AML-193 (cell line): ENCODE data around the gene ASPSCR1.

Experiments
- DNase-seq, 2 experiments: peaks; one replicate each; lab custom pipeline; 2025; lab: John Stamatoyannopoulos, UW

Gene ASPSCR1

DNA sequence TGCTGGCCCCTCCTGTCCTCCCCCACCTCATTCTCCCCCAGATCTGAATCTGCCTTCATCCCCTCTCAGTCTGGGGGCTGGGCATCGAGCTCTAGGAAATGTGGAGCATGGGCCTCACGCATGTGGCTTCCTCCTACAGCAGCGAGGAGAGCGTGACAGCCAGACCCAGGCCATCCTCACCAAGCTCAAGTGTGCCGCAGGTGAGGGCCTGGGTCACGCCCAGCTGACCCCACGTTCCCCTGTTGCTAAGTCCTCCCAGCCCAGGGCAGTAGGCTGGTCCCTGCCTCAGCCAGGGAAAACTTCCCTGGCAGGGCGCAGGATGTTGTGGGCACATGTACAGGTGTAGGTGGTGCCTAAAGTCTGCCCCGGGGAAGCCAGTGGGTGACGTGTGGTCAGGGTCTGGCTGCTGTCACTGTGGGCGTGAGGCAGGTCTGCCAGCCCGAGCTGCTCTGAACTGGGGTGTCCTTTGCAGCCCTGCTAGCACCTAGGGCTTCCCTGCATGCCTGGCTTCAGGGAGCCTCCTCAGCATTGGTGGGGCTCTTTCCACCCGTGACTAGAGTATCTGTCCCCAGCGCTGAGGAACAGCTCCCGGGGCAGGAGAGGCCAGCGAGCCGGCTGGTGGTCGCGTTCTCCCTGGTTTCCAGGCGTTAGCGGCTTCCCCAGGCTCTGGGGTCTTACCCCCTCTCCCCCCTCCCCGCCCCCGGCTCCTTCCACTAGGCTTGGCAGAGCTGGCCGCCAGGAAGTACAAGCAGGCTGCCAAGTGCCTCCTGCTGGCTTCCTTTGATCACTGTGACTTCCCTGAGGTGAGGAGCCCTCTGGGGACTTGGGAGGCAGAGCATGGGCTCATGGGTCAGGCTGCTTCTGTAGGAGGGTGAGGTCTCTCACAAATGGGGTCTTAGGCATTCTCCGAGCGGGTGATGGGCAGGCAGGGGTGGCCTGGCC, 77.9 kb downstream of the ASPSCR1 start:
- DNase-seq: no peak

DNA sequence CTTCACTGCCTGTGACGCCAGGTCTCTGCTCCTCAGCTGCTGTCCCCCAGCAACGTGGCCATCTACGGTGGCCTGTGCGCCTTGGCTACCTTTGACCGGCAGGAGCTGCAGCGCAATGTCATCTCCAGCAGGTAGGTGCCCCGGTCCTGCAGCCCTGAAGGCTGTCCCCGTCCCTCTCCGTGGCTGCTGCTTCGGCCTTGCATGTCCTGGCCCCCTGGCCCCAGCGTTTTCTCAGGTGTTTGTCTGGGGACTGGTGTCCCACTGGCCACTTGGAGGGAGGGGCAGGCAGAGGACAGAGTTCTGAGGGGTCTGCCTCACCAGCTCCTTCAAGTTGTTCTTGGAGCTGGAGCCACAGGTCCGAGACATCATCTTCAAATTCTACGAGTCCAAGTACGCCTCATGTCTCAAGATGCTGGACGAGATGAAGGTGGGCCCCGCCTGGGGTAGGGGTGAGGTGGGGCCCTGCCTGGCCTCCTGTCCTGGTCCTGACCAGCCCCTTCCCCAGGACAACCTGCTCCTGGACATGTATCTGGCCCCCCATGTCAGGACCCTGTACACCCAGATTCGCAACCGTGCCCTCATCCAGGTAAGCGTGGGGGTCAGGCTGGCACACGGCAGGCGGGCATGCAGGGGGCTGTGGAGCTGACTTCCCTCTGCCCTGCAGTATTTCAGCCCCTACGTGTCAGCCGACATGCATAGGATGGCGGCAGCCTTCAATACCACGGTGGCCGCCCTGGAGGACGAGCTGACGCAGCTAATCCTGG, 78.7 kb downstream of the ASPSCR1 start:
- DNase-seq: no peak

DNA sequence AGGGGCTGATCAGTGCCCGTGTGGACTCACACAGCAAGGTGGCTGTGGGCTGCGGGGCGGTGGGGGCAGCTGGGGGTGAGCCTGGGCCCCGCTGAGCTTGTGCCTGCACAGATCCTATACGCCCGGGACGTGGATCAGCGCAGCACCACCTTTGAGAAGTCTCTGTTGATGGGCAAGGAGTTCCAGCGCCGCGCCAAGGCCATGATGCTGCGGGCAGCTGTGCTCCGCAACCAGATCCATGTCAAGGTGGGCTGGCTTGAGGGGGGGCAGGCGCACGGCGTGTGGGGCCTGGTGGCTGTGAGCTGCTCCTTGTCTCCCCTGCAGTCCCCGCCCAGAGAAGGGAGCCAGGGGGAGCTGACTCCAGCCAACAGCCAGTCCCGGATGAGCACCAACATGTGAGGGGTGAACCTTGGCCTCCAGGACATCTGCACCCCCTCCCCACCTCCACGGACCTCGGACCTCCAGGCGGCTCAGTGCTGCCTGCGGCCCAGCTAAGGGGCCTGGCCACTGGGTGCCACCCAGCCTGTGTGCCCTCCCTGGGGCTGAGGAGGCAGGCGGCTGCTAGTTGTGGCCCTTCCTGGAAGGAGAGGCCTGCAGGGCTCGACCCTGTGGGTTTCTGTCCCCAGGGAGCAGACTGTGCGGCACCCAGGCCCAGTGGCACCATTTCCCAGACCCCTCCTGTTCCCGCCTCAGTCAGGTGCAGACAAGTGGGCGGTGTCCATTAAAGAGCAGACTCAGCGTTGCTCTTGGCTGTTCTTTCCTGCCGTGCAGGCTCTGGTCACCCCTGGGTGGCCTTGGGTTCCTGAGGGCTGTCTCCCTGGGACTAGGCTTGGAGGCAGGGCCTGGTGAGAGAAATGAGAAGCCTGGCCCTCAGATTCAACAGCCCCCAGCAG, 79.5 kb downstream of the ASPSCR1 start:
- DNase-seq: no peak

DNA sequence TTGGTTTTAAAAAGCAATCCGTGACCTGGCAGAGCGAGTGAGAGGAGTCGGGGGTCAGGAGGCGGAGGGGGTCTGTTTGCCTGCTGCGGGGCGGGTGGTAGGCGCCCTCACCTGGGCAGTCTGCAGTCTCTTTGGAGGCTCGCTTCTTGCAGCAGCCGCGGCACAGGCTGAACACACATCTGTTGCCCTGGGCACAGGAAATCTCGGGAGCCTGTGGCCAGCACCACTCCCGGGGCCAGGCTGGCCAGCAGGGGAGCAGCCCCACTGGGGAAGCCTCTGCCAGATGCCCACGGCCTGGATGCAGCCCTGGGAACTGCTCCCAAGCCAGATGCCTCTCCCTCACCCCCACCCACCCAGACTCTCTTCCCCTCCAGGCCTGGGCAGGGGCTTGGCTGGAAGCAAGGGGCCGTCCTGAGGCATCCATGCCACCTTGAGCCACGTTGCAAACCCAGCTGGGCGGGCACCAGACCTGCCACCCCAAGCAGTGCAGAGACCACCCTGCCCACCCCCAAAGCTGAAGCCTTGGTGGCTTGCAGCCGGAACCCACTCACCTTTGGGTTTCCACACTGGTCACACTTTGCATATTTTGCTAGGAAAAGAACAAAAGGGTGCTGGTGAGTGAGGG, 80.9 kb downstream of the ASPSCR1 start:
- no peak for DNase-seq

DNA sequence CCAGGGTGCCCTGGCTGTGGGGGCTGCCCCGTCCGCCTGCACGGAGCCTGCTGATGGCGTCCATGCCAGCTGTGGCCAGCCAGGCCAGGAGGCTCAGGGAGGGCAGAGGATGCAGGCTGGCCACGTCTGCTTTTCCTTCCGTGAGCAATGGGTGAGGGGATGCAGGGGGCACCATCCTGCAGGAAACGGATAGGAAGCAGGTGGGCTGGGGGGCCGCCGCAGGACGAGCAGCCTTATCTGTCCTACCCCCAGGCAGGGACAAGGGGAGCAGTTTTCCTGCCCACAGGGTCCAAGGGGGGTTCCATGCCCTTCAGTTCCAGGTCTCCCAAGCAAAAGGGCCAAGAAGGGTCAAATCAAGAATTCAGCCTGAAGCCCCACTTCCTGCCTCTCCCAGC, 81.4 kb downstream of the ASPSCR1 start:
- no peak for DNase-seq

DNA sequence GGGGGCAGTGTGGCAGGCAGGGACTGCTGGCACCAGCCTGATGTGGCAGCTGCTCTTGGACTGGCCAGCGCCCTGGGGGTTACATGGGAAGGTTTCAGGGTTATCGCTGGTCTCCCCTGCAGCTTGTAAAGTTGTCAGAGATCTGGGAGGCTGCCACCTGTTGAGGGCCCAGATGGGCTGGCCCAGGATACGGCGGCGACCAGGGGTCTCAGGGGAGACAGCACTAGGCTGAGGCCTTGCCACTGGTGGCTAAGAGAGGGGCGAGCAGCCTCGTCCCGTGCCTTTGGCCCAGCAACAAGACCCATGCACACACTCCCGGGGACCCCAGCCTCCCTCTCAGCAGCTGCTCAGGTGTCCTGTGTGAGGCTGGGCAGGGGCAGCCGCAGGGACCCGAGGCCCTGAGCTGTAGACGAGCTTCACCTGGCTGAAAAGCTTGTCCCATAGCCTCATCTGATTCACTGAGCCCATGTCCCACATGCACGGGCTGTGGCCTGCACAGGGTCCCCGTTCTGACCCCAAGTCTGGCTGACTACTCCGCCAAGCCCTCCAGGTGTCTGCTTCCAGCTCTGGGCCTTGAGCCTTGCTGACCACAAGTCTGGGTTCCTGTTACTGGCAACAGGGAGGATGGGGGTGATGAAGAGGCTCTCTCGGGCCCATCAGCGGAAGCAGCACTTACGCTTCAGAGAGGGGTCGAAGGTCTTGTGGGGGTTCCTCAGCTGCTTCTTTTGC, 82.0 kb downstream of the ASPSCR1 start:
- DNase-seq: no peak

DNA sequence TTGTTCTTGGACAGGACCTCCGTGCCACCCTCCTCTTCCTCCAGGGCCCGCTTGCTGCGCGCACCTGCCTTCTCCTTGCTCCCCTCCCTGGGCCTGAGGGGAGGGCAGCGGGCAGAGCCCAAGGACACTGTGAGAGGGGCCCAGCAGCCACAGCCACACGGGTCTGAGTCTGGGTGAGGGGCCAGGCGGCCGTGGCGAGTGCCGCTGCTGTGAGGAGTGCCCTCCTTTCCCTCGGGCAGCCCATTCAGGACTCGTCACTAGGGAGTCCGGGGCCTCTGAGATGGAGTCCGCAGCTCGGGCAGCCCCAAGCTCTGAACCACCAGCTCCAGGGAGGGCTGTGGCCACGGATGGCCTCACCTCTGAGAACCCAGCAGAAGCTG, 82.6 kb downstream of the ASPSCR1 start:
- DNase-seq: no peak

DNA sequence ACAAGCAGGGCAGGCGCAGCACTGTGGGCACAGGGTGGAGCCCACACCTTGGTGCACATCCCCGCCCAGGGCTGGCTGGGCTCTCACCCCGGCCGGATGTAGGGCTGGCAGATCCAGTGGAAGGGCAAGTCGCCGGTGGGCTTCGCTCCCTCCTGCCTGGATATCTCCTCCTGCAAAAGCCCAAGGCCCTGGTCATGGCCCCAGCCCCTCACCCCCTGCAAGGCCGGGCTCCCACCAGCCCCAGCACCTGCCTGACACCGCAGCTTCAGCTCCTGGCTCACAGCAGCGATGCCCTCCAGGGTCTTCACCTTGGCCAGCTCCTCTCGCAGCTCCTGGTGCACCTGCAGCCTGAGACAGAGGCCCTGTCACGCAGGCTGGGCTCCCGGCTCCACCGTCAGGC, 83.2 kb downstream of the ASPSCR1 start:
- DNase-seq: no peak

DNA sequence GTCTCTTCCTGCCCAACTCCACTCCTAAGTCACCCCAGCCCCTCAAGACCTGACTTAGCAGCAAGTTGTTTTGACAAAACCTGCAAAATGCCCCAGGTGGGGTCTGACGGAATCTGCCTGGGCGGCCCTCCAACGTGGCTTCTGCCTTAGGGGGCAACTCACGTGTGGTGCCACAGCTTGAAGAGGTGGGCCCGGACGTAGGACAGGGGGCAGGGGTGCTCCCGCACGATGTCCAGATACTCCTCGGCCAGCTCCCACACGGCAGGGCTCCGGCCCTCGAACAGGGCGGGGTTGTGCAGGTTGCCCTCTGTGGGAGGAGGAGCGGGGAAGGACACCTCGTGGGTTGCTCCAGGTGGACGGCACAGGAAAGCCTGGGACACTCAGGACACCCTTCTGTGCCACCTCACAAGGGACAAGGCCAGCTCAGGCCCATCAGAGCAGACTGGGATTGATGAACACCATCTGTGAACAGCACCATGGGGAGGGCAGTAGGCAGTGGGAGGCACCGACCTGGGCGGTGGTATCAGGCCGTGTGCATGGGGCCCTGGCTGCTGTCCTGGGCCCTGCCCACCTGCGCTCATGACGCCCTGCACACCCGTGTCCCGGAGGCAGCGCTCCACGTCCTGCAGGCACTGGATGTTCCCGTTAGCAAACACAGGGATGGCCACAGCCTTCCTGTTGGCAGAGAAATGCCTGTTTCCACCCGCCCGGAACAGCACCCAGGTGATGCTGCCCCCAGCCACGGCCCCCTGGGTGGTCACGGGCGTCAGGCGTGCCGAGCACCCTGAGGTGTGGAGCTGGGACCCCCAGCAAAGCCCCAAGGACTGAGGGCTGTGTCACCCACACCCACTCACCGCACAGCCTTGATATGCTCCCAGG, 83.9 kb downstream of the ASPSCR1 start:
- DNase-seq: no peak

DNA sequence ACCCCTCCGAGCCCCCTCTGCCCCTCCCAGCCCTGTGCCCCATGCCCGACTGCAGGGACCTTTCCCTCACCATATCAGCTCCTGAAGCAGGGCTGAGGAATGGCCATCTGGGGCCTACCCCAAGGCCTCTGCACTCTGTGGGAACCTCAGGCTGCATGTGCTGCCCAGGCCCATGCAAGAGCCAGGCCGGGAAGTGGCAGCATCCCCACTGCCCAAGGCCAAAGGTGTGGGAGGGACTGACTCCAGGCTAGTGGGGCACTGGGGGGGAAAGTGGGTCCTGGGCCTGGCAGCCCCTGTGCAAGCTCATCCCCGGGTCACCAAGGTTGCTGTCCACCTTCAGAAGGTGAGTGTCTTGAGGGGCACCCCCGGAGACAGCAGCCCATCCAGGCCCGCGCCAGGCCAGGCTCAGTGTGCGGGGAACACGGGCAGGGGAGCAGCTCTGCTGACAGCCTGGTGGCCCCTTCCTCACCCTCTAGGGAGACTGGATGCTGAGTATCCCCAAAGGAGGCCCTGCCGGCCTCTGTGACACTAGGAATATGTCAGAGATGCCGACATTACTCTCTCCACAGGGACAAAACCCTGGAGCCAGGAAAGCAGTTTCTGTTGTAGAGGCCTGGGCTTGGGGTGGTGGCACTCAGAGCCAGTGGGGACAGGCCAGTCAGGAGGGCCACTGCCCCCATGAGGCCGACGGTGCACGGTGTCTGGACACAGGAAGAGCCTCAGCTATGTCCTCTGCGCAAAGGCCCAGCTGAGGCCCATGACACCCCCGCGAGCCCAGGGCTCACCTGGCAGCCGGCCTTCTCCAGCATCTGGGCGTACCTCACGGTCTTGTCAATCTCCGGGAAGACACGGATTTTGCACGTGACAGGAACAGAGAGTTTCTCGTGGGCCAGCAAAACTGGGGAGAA, 84.9 kb downstream of the ASPSCR1 start:
- DNase-seq: no peak

DNA sequence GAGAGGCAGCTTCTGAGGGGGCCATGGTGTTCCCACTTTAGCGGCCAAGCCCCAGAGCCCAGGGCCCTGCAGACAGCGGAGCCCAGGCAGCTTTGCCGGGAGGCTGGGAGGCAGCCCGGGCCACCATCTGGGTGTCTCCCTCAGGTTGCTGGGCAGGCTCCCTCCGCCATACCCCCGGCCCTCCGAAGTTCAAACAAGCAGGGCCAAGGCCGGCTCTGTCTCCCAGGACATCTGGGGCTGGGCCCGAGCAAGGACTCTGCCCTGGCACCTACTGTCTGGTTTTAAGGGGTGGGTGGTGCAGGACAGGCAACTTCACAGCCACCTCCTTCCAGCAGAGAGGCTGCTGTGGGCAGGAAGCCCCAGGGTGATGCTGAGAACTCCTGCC, 85.5 kb downstream of the ASPSCR1 start:
- DNase-seq: no peak

DNA sequence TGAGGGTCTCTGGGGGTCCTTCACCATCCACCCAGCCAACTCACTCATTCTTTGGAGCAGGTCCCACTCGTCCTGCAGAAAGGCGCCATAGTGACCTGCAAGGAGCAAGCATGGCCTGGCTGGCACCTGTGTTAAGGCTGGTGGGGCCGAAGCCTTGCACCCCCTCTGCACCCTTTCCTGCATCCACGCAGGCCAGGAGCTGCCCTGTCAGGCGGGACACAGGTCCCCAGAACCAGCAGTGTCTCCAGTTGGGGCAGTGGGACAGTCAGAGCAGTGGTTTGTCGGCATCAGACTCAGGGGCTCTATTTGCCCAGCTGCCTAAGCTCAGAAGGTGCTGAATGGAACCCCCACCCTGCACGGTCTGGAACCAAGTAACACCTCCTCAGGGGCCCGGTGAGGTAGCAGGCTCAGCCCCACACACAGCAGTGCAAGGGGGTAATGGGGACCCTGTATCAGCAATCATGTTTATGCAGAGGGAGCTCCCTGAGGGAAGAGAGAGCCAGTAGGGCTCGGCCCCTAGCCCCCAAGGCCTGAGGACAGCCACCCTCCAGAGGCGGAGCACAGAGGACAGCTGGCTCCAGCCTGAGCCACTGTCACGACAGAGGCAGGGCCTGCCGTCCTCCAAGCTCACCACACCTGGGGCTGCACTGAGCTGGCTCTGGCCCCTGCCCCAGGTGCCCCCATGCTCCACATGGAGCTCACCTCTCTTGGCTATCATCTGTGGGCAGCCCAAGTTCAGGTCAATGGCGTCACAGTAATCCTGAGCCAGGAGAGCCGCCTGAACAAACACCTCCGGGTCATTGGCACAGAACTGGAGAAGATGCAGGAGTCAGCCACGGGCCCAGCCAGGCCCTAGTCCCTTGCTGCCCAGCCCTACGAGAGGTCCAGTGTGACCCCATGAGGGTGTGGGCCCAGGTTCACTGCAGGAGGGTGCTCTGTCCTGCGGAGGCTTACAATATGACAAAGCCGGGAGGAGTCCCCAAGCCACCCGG, 86.3 kb downstream of the ASPSCR1 start:
- DNase-seq: no peak

DNA sequence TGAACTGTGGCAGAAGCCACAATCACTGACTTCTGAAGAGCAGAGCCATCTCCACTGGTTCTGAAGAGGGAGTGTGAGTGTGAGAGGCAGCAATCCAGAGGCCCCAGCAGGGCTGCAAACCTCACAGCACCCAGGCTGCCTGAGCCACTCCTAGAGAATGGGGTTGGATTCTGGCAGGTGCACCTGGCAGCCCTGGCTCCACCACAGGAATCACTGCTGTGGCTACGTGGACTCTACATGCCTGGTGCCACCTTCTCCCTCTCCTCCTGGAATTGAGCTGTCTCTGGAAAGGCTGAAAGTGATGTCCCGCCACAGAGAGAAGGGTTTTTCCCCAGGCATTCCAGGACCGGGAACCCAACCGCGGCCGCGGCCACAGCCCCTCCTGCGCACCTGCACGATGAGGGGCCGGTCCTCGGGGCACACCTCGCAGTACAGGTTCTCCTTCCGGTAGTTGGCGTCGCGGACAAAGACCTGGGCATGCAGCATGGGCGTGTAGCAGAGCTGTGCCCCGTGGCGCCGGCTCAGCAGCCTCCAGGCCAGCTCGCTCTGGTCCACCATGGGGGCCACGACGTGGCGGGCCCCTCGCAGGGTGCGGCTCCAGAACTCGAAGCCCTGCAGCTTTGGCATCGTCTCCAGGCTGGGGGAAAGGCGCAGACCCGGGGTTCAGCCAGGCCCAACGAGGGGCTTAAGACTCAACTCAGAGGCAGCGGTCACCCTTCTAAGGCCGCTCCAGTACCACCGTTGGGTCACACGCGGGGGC, 87.2 kb downstream of the ASPSCR1 start:
- no peak for DNase-seq

DNA sequence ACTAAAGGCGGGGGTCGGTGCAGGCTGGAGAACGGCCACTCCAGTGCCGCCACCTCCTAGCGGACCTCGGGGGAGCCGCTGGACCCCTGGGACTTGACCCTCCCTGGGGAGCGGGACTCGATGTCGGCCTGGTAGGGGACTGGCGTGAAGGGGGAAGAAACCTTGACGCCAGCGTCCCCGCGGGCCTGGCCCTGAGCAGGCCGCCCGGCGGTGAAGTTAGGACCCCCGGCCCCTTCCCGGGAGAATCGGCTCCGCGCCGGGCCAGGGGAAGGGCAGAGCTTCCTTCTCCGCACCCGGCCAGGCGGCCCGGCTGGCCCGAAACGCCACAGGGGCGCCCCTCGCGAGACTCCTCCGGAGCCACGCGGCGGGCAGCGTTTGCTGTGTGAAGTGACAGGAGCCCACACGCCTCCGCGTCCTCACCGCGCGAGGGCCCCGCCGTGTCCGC, 87.8 kb downstream of the ASPSCR1 start:
- no peak for DNase-seq

DNA sequence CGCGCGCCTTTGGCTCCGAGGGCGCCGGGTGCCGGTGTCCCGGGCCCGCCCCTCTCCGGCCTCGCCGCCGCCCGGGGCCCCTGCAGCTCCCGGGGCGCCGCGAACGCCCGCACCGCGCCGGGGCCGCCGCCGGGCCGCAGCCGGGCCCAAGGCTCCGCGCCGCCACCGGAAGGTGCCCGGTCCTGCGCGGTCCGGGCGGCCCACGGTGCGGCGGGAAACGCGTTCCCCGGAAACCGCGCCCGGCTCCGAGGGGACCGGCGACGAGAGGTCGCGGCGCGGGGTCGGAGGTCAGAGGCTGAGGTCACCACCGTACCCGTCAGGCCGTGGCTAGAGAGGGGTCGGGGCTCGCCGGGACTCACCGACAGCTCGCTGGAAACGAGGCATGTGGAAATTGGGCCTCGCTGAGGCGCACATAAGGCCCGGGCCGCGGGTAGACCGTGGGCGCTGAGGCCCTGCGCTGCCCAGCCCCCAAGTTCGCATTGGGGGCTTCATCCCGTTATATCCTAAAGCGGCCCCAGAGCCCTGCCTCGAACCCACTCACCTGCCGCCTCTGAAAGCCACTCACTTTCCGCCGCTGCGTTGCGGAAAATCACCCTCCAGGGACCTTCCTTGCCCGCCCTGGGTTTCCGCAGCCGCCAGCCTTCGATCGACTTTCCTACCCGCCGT, 88.3 kb downstream of the ASPSCR1 start, which contains the start of gene DUS1L:
TSS of gene DUS1L (minus strand) at position 167 of the 666 bp plus-strand sequence. CDS start 745 bp downstream, outside the sequence.
- DNase-seq: peak; percentile 51 to 59
